Stromal cell of bone marrow (primary cell): ENCODE results near the gene GAS7.

Source experiments
- DNase-seq: peaks from one replicate; pipeline ENCODE4 v3.0.0-alpha.2; 2012; ENCODE audit warnings: low read depth

The GAS7 gene

DNA sequence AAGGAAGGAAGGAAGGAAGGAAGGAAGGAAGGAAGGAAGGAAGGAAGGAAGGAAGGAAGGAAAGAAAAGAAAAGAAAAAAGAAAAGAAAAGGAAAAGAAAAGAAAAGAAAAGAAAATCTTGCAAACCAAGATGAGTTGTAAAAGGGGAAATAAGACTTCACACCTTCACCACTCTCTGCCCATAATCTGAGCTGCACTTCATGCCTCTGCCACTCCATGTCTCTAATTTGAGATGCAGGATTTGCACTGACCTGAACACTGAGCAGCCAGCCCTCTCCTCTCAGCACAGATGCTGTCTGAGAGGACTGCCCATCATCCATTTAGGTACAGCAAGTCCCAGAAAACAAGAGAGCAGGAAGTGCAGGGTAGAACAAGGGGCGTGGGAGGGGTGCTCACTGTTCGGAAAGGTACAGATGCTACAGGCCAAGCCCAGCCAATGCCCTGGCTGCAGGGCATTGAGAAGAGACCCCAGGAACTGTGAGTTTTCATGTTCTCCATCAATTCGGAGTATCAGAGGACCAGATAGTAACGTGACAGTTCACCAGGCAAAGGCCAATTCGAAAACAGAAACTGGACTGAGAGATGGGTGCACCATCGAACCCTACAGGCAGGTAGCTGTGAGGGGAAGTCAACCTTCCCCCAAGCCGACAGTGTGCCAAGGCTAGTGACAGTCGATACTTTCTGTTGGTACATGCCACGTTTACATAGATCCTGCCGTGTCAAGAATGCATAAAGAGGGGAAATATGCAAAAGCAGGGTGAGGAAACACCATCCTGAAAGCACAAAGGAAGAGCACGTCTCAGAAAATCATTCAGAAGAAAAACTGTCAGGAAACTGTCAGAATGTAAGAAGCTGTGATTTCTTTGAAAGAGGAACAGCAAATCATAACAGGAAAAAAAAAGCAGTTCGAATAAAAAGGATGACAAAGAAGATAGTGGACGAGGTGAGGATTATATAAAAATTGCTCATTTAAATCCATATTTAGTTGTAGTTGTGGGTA is 151.3 kb downstream of the GAS7 start:
- no peak for DNase-seq

DNA sequence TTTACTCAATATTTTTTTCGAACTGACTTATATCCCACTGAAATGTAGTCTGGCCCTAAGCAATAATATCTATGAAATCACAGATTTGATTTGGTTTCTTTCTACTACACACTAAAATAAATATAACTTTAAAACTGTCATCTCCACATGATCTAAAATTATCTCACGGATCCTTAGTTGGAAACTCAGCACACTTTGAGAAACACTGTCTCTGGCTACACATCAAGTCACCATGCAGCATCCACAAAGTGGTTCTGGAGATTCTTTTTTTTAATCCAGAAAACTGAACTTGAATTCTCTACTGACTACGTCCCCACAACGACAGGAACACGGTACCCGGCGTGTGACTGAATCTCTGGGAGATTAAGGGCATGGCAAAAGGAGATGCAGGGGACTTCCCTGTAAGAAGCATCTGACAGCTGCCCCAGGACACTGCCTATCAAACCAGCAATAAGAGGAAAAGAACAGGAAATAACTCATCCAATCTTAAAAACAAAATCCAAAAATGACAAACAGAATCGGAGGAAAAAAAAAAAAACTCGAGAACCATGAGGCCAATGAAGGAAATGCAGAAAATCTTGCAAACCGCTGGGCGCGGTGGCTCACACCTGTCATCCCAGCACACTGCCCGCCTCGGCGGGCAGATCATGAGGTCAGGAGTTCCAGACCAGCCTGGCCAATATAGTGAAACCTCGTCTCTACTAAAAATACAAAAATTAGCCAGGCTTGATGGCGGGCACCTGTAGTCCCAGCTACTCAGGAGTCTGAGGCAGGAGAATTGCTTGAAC is 152.3 kb downstream of the GAS7 start:
- no peak for DNase-seq

DNA sequence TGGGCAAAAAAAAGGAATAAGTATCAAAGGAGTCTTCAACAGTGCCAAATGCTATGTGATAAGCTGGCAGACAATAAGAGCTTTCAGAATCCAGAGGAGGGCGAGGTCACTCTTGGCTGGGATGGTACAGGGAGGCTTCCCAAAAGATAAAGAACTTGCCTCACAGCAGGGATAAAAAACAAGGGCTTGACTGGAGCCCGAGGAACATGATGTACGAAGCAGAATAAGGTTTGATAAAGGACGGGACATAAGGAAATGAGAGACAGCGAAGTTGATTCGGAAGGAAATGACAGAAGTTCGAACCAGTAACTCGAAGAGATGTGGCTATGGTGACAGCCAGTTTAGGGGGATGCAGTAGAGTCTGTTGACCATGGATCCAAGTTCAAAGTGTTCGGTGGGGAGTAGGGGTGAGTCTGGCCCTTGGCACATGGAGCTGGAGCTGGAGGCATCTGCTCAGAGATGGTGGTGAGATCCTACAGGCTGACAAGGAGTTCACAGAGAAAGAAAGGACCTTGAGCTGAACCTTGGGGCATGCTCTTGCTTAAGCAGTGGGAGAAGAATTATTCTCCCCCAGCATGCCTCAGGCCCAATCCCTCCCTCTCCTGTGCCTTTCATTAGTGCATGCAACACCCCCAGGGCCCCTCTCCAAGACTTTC is 155.7 kb downstream of the GAS7 start:
- DNase-seq = no peak

DNA sequence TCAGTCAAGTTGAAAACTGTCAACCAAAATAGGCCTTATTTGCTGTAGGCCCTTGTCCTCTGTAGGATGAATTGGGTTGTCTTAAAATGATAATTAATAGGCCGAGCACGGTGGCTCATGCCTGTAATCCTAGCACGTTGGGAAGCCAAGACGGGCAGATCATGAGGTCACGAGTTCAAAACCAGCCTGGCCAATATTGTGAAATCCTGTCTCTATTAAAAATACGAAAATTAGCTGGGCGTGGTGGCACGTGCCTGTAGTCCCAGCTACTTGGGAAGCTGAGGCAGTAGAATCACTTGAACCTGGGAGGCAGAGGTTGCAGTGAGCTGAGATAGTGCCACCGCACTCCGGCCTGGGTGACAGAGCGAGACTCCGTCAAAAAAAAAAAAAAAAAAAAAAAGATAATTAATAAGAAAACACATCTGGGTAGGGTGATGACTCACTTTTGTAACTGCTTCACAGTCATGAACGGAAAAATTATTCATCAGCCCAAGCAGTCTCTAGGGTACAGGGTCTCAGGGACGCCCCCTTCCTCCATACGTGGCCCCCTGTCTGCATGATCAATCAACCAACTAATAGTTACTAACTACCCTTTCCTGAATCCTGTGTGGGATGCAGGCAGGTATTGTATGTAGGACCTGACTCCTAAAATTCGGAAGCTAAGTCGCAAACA is 156.4 kb downstream of the GAS7 start:
- no peak for DNase-seq

DNA sequence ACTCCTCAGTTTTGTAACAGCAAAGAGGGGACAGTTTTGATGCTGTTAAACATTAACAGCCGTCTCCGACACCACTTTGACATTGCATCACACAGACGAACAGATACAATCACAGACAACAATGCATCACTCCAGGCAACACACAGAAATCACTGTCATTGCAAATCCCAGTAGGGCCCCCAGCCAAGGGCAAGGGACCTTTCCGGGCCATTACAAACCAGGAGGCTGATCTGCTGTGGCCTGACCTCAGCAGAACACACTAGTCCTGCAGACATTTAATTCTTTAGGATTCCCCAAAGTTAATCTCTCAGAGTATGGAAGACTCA is 157.2 kb downstream of the GAS7 start:
- DNase-seq = no peak

DNA sequence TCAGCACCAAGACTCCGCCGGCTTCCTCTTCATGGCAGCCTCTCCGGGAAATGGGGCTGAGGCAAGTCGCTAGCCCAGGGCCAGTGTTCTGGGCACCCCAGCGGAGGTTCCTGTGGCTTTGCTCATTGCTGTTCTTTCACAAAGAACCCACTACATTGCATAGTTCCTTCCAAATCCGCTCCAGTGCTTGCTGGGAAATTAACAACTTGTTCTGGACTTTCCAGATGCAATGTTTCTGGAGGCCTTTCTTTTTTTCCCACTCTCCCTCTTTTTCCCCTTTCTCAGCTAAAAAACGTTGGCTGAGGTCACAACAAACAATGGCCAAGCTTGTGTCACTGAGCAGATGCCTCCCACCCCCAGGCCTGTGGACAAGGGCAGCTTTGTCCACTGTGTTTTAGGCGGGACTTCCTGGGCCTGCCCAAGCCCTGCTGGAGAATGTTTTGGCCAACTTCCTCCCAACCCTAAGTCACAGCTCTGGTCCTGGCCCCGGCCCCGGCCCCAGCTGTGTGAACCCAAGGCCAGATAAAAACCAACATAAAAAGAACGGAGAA is 161.8 kb downstream of the GAS7 start:
- DNase-seq = no peak

DNA sequence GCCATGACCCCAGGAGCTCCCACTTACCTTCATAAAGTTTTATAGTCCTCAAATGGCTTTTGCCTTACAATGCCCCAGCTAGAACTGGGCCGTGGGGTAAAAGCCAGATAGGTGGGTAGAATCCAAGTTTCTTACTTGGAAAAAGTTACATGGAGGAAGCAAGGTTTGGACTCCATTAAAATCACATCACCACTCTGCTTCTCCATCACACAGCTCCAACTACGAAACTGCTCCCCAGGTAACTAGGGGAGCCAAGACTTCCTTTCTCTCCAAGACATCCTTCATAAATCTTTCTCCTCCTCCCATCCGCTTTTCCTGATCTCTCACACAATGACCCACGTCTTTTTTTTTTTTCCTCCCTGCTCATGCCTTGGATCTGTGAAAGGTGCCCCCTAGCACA is 162.5 kb downstream of the GAS7 start:
- no peak for DNase-seq

DNA sequence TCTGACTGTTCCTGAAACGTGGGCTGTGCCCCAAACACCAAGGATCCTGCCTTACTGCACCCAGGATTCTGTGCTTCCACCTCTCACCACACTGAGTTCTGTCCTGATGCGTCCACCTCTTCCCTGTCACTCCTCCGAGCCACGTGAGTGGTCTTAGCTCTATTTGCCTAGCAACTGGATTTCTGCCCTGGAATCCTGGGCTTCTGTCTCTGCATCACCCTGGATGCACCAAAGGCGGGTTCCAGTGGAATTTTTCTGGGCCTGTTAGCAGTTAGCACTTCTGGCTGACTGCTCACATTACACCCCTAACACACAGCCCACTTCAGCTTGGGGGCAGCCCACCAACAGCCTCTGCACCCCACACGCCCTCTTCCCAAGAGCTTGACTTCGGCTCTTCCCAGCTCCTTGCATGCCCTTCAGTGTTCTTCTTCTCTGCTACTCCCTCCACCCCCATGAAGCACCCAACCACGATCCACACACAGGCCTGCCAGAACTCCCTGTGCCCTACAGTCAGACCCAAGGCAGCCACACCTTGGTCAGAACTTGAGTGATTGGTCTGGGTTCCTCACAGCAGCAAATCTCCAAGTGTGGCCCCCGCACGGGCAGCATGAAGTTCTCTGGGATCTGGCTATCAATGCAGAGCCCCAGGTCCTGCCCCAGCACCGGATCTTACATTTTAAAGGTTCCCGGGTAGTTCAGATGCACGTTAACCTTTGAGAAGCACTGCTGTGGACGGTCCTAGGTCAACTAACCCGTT is 163.5 kb downstream of the GAS7 start:
- no peak for DNase-seq

DNA sequence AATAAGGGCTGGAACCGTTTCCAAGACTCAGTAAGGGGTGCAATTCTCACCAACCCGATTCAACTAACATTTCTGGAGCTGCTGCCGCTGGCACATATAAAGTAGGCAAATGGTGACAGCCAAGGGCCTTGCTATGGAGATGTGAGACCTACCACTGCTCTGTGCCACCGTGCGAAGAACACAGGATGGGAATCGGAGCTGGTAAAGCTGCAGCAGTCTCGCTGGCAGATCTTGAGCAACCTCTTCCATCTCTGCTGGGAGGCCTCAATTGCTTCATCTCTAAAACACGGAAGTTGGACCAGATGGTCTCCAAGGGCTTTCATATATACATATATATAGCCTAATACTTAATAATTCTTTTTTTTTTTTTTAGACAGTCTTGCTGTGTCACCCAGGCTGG is 164.4 kb downstream of the GAS7 start:
- no peak for DNase-seq

DNA sequence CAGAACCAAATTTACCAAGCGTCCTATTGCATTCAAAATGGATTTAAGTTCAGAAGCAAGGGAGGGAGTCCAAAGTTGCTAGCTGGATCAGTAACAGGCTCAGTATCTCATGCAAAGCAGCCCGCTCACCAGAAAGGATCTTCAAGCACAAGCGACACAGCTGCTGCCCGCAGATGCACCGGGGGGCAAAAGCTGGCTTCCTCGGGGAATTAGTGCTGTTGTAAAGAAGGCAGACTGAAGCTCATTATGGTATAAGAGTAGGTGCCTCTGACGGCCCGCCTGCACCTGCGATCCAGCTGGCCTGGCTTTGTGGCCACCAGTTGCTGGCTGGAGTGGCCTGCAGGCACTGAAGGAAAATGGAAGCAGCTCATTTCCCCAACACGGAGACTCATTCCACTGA is 165.0 kb downstream of the GAS7 start:
- no peak for DNase-seq

DNA sequence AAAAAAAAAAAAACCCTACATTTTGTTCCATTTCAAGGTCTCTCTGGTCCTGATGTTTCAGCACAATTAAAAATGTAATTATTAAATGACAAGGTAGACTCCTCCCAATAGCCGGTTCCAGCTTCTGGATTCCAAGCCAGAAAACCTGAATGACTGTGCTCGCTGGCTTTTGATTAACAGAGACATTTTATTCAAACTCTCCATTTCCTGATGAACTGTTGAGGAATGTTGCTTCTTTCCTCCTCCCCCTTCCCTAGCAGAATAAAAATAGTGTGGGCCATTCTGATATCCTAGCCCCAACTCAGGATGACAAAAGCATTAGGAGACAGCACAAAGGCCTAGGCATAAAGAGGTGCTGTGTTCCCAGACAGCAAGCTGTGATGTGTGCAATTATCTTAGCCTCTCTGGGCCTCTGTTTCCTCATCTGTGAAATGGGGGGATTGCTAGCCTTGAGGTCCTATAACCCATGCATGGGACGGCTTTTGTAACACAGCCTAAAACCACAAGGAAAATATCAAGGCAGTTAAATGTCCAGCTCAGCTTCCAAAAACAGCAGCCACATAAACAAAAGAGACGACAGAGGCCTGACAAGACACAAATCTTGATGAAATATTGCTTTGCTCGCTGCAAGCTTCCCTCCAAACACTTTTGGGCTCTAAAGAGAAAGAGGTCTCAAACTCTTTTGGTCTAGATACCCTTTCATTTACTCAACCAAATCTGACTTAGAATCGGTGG is 166.1 kb downstream of the GAS7 start:
- DNase-seq = no peak

DNA sequence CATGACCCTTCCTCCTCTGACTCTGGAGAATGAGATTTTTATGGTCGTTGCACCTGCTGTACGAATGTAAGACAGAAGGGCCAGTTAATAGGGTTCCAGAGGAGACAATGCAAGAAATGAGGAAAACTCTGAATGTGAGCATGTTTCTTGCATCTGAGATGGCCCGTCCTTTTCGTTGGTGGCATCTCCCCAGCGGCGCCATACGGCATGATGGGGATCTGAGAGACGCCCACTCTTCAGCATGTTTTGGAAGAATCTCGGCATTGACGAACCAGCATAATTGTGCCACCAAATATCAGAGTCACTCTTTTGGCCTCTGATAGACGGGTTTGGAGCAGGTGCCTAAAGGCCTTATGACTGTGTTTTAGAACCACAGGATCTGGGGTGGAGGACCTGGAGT is 166.8 kb downstream of the GAS7 start:
- no peak for DNase-seq

DNA sequence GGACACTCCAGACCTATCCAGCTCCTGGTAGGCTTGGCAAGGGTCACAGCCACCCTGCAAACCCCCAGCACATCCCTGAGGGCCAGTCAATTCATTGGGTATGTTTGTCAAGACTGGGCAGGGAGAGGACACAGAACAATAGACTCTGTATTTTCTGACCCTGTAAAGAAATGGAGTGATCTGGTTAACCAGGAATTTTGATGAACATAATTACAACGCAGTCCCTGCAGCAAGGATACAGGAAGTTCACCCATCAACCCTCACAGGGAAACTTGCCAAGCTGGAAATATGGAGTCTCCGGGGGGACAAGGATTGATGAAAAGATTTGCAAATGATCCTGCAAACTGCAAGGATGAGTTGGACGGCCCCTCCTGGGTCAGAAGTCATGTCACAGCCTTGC is 167.3 kb downstream of the GAS7 start:
- no peak for DNase-seq

DNA sequence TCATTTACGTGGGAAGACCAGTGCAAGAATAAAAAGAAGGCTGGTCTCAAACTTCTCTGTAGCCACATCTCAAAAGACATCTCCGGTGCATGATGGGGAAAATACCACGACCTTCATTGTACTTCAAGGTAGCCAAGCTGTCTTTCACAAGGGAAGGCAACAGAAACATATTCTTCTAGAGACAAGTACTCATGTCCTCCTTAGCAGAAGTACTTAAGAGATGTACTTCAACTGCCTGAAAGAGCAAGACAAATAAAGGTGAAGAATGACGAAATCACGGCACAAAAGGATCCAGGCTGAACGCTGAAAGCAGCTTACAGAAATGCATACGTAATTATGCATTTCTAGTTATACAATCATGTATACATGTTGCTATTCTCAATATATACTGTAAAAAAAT is 169.3 kb downstream of the GAS7 start:
- DNase-seq = no peak

DNA sequence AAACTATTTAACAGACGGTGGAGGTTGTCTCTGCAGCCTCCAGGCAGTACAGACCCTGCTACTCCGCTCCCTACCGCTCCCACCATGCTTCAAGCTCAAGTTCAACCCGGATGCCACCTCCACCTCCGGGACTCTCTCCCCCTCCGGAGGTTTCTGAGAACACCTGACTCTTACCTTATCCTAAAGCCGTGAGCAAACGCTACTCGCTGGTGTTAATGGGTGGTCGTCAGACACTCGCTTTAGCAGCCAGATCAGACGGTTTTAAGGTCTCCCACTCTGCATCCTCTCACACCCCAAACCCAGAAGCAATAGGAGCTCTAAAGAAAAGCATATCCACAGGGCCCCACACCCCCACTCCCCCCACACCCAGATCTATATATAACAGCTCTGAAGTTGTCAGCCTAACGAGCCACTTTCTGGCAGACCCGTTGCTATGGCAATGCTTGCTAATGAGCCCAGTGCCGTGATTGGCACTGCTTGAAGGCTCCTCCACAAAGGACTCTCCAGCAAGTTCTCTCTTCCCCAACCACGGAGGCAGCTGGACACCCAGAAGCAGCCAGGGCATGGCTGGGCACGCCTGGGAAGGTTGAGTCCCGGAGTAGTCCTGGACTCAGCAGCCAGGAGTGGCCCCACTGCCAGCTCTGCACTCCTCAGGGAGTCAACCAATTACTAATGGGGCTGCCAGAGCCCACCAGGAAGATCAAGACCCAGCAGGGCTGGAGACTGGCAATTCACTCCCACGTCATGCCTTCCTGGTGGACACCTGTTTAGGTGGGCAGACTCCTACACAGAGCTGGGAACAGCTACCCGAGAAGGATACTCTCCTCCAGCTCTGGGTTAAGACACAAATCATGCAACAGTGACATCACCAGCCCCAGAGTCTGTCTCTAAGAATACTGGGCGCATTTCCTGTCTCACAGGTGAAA is 172.2 kb downstream of the GAS7 start:
- no peak for DNase-seq

DNA sequence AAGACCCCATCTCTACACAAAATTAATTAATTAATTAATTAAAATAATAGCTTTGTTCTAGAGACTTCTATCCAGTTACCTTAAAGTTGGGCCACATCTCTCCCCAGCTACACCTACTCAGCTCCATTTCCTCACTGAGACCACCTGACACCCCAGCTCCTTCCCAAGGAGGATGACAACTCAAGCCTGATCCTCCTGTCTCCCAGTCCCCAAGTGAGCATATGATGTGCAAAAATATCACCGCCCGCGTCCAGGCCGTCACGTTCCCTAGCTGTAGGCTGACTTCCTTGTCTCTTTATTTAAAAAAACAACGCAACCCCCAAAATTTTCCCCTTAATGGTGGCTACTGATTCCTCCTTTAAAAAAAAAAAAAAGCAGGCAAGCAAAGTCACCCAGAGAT is 173.2 kb downstream of the GAS7 start:
- no peak for DNase-seq

DNA sequence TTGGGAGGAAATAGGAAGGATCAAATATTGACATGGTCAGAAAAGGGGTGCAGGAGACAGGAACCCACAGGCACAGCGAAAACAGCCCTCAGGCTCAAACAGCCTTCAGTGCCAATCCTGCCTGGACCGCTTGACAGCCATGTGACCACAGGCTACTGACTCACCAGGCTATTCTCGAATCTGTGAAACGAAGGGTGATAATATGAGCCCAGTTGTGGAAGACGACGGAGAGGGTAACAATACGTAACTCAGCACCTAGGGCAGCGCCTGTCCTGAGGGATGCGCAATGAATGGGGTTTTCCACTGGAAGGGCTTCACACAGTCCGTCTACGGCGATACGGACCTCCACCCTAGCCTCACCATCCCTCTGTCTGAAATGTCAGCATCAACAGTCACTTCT is 176.0 kb downstream of the GAS7 start:
- DNase-seq = no peak

DNA sequence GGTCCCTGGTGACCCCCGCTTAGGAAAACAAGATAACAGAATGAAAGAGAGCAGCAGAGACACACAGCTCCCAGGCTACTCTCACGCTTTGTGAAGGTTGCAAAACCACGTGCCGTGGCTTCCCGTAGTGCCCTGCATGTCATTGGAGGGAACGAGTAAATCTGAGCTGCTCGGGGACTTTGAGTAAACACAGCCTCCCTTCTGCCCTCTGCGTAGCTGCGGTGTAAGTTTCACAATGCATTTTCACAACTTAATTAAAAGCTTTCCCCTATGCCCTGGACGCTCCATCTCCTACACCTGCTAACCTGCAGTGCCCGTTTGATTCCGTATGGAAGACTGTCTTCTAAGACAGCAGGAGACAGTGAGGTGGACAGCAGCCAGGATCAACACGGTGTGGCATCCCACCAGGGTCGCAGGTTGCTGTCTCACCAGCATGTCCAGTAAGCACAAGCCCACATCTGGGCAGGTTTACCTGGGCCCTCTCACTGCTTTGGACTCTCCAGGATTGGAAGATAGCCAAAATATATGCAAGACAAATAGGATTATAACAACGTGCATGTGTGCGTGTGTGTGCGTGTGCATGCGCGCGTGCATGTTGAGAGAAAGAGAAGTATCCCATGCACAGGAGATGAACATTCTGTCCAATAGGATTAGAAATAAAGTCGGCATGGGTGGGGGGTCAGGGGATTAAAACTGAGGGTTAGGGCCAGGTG is 177.0 kb downstream of the GAS7 start:
- DNase-seq = no peak

DNA sequence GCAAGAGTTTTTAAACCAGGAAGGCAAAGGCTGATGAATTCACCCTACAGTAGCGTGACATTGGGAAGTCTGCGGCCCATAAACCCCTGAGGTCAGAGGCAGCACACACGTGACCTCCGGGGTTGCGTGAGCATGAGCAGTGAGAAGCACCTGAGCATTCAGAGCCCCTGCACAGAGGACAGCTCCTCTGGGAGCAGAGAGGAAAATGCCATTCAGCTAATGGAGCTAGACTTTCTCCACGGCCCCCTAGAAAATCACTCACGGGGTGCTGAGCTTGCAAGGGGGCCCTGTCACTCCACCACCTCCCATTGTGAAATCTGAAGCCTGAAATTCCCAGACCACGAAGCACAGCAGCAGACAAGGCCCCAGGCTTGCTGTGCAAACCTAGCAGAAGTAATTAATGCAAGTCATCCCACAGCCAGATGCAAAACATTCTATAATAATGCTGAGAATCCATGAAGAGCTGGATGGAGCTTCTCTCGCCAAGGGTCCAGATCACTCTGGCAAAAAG is 178.4 kb downstream of the GAS7 start:
- no peak for DNase-seq
